ENCODE data around the gene RECQL. TPM values are rescaled to one million over a fixed set of nuclear protein-coding genes. Genes with fewer than 3 reads are reported as not detected.
"Not testable (repeated sequence)": the region's sequence is repeated elsewhere in the genome, so short reads cannot be mapped to it uniquely, and the experiment has no call there.

Gene RECQL
- total RNA-seq, 4 donors from 2014 or later = 21.4 to 33.0 (median 30.8) TPM

GRCh38 chr12:21472197-21472823, 29.1 kb downstream of the RECQL start:
- Histone ChIP-seq H3K9me3 (no peaks in the 10 kb centered on the region), H3K4me1 (no peaks in the 10 kb centered on the region), H3K27ac (no peak overlapping the region), H3K36me3 (peaks cover 0 to 80% (median 0%) of the 10 kb centered on the region in 3 donors), H3K27me3 (no peaks in the 10 kb centered on the region), H3K4me3 (no peak overlapping the region)
- 89 to 92% methylated on average over 7 of the region's 7 CpGs for whole genome bisulfite sequencing, 2 donors
- DNase-seq (ENCODE audit: low spot score in 2 of 2) = no peak
- TF ChIP-seq EP300 (IDR thresholded peaks at IDR 0.05) = no peak
- TF ChIP-seq CTCF (IDR thresholded peaks at IDR 0.05) = no peak
- TF ChIP-seq POLR2A (IDR thresholded peaks at IDR 0.05) = no peak

- Histone ChIP-seq H3K27me3 (no peaks in the 10 kb centered on the region), H3K36me3 (peaks cover 0 to 79% (median 0%) of the 10 kb centered on the region in 3 donors), H3K9me3 (no peaks in the 10 kb centered on the region), H3K27ac (no peak overlapping the region), H3K4me3 (no peak overlapping the region), H3K4me1 (no peaks in the 10 kb centered on the region)
- TF ChIP-seq EP300 (IDR thresholded peaks at IDR 0.05) (no peak), POLR2A (IDR thresholded peaks at IDR 0.05) (no peak), CTCF (IDR thresholded peaks at IDR 0.05) (no peak)
- 75 to 81% methylated on average over 2 of the region's 2 CpGs for WGBS, 2 donors
- no peak for DNase-seq (ENCODE audit: low spot score in 2 of 2)
Measured at GRCh38 chr12:21471294-21471693, 30.1 kb downstream of the RECQL start.

GRCh38 chr12:21467334-21467733, 34.1 kb downstream of the RECQL start:
- 85 to 90% methylated on average over 2 of the region's 2 CpGs for WGBS, 2 donors
- DNase-seq (ENCODE audit: low spot score in 2 of 2) = not testable (repeated sequence)
- H3K36me3 ChIP-seq = peaks cover 0 to 74% (median 8%) of the 10 kb centered on the region in 3 donors

GRCh38 chr12:21459474-21459873, 42.0 kb downstream of the RECQL start:
- TF ChIP-seq CTCF (IDR thresholded peaks at IDR 0.05) (no peak), POLR2A (IDR thresholded peaks at IDR 0.05) (no peak), EP300 (IDR thresholded peaks at IDR 0.05) (no peak)
- Histone ChIP-seq H3K4me1 (no peaks in the 10 kb centered on the region), H3K36me3 (peaks cover 0 to 84% (median 11%) of the 10 kb centered on the region in 3 donors), H3K27me3 (no peaks in the 10 kb centered on the region), H3K4me3 (no peak overlapping the region), H3K27ac (no peak overlapping the region), H3K9me3 (peaks cover 0 to 2% (median 0%) of the 10 kb centered on the region in 4 donors)
- no peak for DNase-seq (ENCODE audit: low spot score in 2 of 2)
- WGBS, 2 donors = 81 to 95% methylated on average over 2 of the region's 2 CpGs

More at GRCh38 chr12:21467334-21467733, 34.1 kb downstream of the RECQL start:
- H3K27me3 ChIP-seq, H3K4me3 ChIP-seq, H3K27ac ChIP-seq, H3K9me3 ChIP-seq, H3K4me1 ChIP-seq: not testable (repeated sequence)

GRCh38 chr12:21456291-21456780, 45.1 kb downstream of the RECQL start:
- WGBS, 2 donors = 56 to 70% methylated on average over 7 of the region's 7 CpGs
- H3K27ac ChIP-seq = no peak overlapping the region
- no peak overlapping the region for H3K4me3 ChIP-seq
- TF ChIP-seq EP300 (IDR thresholded peaks at IDR 0.05) = no peak
- no peak for TF ChIP-seq POLR2A (IDR thresholded peaks at IDR 0.05)
- TF ChIP-seq CTCF (IDR thresholded peaks at IDR 0.05) = no peak
- no peaks in the 10 kb centered on the region for H3K4me1 ChIP-seq
- no peak for DNase-seq (ENCODE audit: low spot score in 2 of 2)
- no peaks in the 10 kb centered on the region for H3K9me3 ChIP-seq
- H3K27me3 ChIP-seq = no peaks in the 10 kb centered on the region
- H3K36me3 ChIP-seq = peaks cover 0 to 79% (median 0%) of the 10 kb centered on the region in 3 donors

Measured in tibial nerve (tissue), 4 donors.